ENCODE measurements around the gene TNRC6C. TPM values are rescaled to one million over a fixed set of nuclear protein-coding genes. Genes with fewer than 3 reads are reported as not detected.

The TNRC6C gene
- total RNA-seq, 1 donor from 2014 or later, result 7.5 TPM

- DNase-seq (ENCODE audit: low read depth in 2 of 2), result no peak
These were observed 196.7 kb downstream of the TNRC6C start for GRCh38 chr17:78154903-78155811.

Other genes with a start within 250 kb of the TNRC6C start
- 20.9 and 31.9 TPM in 2 replicates for gene TMC6, start 170.1 kb downstream of the TNRC6C start, total RNA-seq
- gene TMC8, start 172.1 kb downstream of the TNRC6C start, total RNA-seq, result 0.20 and 0.22 TPM in 2 replicates
- gene C17orf99, start 187.7 kb downstream of the TNRC6C start, total RNA-seq, result not detected in 2 replicates
- 27.2 and 55.8 TPM in 2 replicates for gene SYNGR2, start 209.9 kb downstream of the TNRC6C start, total RNA-seq
- 23.6 and 88.7 TPM in 2 replicates for gene TK1, start 228.3 kb downstream of the TNRC6C start, total RNA-seq
- gene AFMID, start 228.7 kb downstream of the TNRC6C start, total RNA-seq, result 53.8 and 78.6 TPM in 2 replicates